Measurements from ENCODE around the gene EIF4E1B.

GRCh38 chr5:176658817-176659511, 28.5 kb downstream of the EIF4E1B start:
- TF ChIP-seq CTCF (IDR thresholded peaks at IDR 0.05) (peak in 1 of 6 experiments; percentile 4), POLR2A (IDR thresholded peaks at IDR 0.05) (no peak)
